H9 (cell line): Measurements from ENCODE around the gene MANSC4. TPM values are rescaled to one million over a fixed set of nuclear protein-coding genes. Genes with fewer than 3 reads are reported as not detected.

Source experiments
- DNase-seq: peaks from one replicate; pipeline ENCODE4 v3.0.0-alpha.2; 2017
- H2AFZ ChIP-seq: one replicate; pipeline ENCODE4 v1.6.1; 2013; ENCODE audit warnings: mild to moderate bottlenecking, low read length, control low read depth, moderate library complexity
- H2AK5ac ChIP-seq: 2 replicates; pipeline ENCODE4 v1.6.1; 2013; ENCODE audit warnings: low read length, control low read depth, mixed read lengths; ENCODE audit not compliant: insufficient read length
- H2BK120ac ChIP-seq: one replicate; pipeline ENCODE4 v1.6.1; 2013; ENCODE audit warnings: low read depth, mild to moderate bottlenecking, low read length, control low read depth, inconsistent platforms; ENCODE audit not compliant: poor library complexity, severe bottlenecking
- H2BK12ac ChIP-seq: 2 replicates; pipeline ENCODE4 v1.6.1; 2013; ENCODE audit warnings: low read length, control low read depth, mixed read lengths, low read depth; ENCODE audit not compliant: insufficient read length
- H2BK15ac ChIP-seq: 2 replicates; pipeline ENCODE4 v1.6.1; 2013; ENCODE audit warnings: low read depth, low read length, control low read depth
- H2BK20ac ChIP-seq: one replicate; pipeline ENCODE4 v1.6.1; 2013; ENCODE audit warnings: low read depth, mild to moderate bottlenecking, low read length, control low read depth, inconsistent platforms; ENCODE audit not compliant: poor library complexity, severe bottlenecking
- H2BK5ac ChIP-seq: 2 replicates; pipeline ENCODE4 v1.6.1; 2013; ENCODE audit warnings: low read length, control low read depth, mixed read lengths; ENCODE audit not compliant: insufficient read length
- H3K14ac ChIP-seq: 2 replicates; pipeline ENCODE4 v1.6.1; 2013; ENCODE audit warnings: low read length, control low read depth; ENCODE audit not compliant: insufficient read depth
- H3K18ac ChIP-seq: 2 replicates; pipeline ENCODE4 v1.6.1; 2013; ENCODE audit warnings: low read depth, mild to moderate bottlenecking, mixed read lengths, low read length, control low read depth; ENCODE audit not compliant: insufficient read length
- H3K23ac ChIP-seq: 2 replicates; pipeline ENCODE4 v1.6.1; 2013; ENCODE audit warnings: low read length, control low read depth, mixed read lengths, low read depth; ENCODE audit not compliant: insufficient read length
- H3K23me2 ChIP-seq: 2 replicates; pipeline ENCODE4 v1.6.1; 2013; ENCODE audit warnings: low read depth, mild to moderate bottlenecking, mixed read lengths, low read length, control low read depth; ENCODE audit not compliant: insufficient read length, poor library complexity, severe bottlenecking
- H3K27ac ChIP-seq: 2 replicates; pipeline ENCODE4 v1.5.1; 2013; ENCODE audit warnings: low read length, control low read depth, mixed read lengths, low read depth; ENCODE audit not compliant: insufficient read length
- H3K27me3 ChIP-seq: 2 replicates; pipeline ENCODE4 v1.6.1; 2013; ENCODE audit warnings: low read length, control low read depth, inconsistent platforms; ENCODE audit not compliant: insufficient read depth
- H3K4ac ChIP-seq: 2 replicates; pipeline ENCODE4 v1.6.1; 2013; ENCODE audit warnings: low read depth, mild to moderate bottlenecking, control low read depth, inconsistent platforms, low read length, moderate library complexity
- H3K4me1 ChIP-seq: 2 replicates; pipeline ENCODE4 v1.6.1; 2013; ENCODE audit warnings: low read length, control low read depth, inconsistent platforms; ENCODE audit not compliant: insufficient read depth
- H3K4me2 ChIP-seq: 2 replicates; pipeline ENCODE4 v1.6.1; 2013; ENCODE audit warnings: low read length, control low read depth, mixed read lengths; ENCODE audit not compliant: insufficient read length, insufficient read depth
- H3K56ac ChIP-seq: 2 replicates; pipeline ENCODE4 v1.6.1; 2013; ENCODE audit warnings: low read depth, mild to moderate bottlenecking, mixed read lengths, low read length, control low read depth; ENCODE audit not compliant: insufficient read length
- H3K79me1 ChIP-seq: 2 replicates; pipeline ENCODE4 v1.6.1; 2013; ENCODE audit warnings: low read depth, mild to moderate bottlenecking, moderate library complexity, low read length, control low read depth, inconsistent platforms; ENCODE audit not compliant: insufficient read depth, poor library complexity, severe bottlenecking
- H3K79me2 ChIP-seq: 2 replicates; pipeline ENCODE4 v1.6.1; 2013; ENCODE audit warnings: low read length, control low read depth, inconsistent platforms; ENCODE audit not compliant: insufficient read depth
- H3K9ac ChIP-seq: 2 replicates; pipeline ENCODE4 v1.6.1; 2013; ENCODE audit warnings: low read length, control low read depth, mixed read lengths; ENCODE audit not compliant: insufficient read length; ENCODE audit errors: extremely low read depth
- H3K9me3 ChIP-seq: one replicate; pipeline ENCODE4 v1.6.1; 2013; ENCODE audit warnings: low read depth, low read length, inconsistent platforms; ENCODE audit not compliant: control insufficient read depth
- H3T11ph ChIP-seq: one replicate; pipeline ENCODE4 v1.6.1; 2013; ENCODE audit warnings: mild to moderate bottlenecking, low read length, control low read depth, inconsistent platforms
- H4K20me1 ChIP-seq: one replicate; pipeline ENCODE4 v1.6.1; 2013; ENCODE audit not compliant: control insufficient read depth, insufficient read length, insufficient read depth
- H4K5ac ChIP-seq: 2 replicates; pipeline ENCODE4 v1.6.1; 2013; ENCODE audit warnings: low read depth, mild to moderate bottlenecking, mixed read lengths, low read length, control low read depth; ENCODE audit not compliant: insufficient read length
- H4K8ac ChIP-seq: replicated peaks from 2 replicates; pipeline ENCODE4 v1.6.1; 2013; ENCODE audit warnings: low read length, control low read depth, mixed read lengths, low read depth; ENCODE audit not compliant: insufficient read length
- H4K91ac ChIP-seq: 2 replicates; pipeline ENCODE4 v1.6.1; 2013; ENCODE audit warnings: low read depth, mild to moderate bottlenecking, moderate library complexity, mixed read lengths, low read length, control low read depth; ENCODE audit not compliant: insufficient read length
- H3K27ac Mint-ChIP-seq, 3 experiments: 2 replicates in 2 of 3; 3 replicates in 1 of 3; pipeline ENCODE4 v1.8.0; 2020 to 2021; ENCODE audit warnings: mixed read lengths in 3 of 3, mild to moderate bottlenecking in 1 of 3, moderate library complexity in 1 of 3
- H3K27me3 Mint-ChIP-seq: 2 replicates; pipeline ENCODE4 v1.8.0; 2021; ENCODE audit warnings: low read depth, mild to moderate bottlenecking, moderate library complexity, mixed read lengths
- H3K36me3 Mint-ChIP-seq, 3 experiments: 2 replicates in 2 of 3; 3 replicates in 1 of 3; pipeline ENCODE4 v1.8.0; 2020 to 2021; ENCODE audit warnings: low read depth in 3 of 3, mixed read lengths in 3 of 3; ENCODE audit not compliant: insufficient read depth in 1 of 3
- H3K4me1 Mint-ChIP-seq, 2 experiments: 2 replicates each; pipeline ENCODE4 v1.8.0; 2020; ENCODE audit warnings: mixed read lengths in 2 of 2
- H3K4me3 Mint-ChIP-seq, 2 experiments: 2 replicates in 1 of 2; 3 replicates in 1 of 2; pipeline ENCODE4 v1.8.0; 2020 to 2021; ENCODE audit warnings: mild to moderate bottlenecking in 2 of 2, mixed read lengths in 2 of 2, moderate library complexity in 1 of 2
- H3K9me3 Mint-ChIP-seq, 2 experiments: 2 replicates in 1 of 2; 3 replicates in 1 of 2; pipeline ENCODE4 v1.8.0; 2020; ENCODE audit warnings: mild to moderate bottlenecking in 2 of 2, mixed read lengths in 2 of 2, moderate library complexity in 1 of 2
- CTCF ChIP-seq: fragments of 200-600 bp; sonication (generic); conservative IDR thresholded peaks from 3 replicates; pipeline ENCODE4 v1.8.0; 2021; ENCODE audit warnings: antibody characterized with exemption, mild to moderate bottlenecking
- WGBS: extraction: QIAGEN DNeasy Blood & Tissue Kit; methylation state at CpG from one replicate; pipeline ENCODE4 v1.1.7; 2013; ENCODE audit warnings: missing lambda C conversion rate, low lambda C conversion rate, mixed read lengths; ENCODE audit not compliant: insufficient read length; ENCODE audit errors: extremely low coverage; 5-methylcytosine and 5-hydroxymethylcytosine counted together
- total RNA-seq: library from RNA; stranded (reverse); gene quantifications from 2 replicates; pipeline ENCODE4 v1.2.1, GENCODE V29; 2021

The MANSC4 gene
- total RNA-seq, 1 experiment from 2014 or later, result not detected

DNA sequence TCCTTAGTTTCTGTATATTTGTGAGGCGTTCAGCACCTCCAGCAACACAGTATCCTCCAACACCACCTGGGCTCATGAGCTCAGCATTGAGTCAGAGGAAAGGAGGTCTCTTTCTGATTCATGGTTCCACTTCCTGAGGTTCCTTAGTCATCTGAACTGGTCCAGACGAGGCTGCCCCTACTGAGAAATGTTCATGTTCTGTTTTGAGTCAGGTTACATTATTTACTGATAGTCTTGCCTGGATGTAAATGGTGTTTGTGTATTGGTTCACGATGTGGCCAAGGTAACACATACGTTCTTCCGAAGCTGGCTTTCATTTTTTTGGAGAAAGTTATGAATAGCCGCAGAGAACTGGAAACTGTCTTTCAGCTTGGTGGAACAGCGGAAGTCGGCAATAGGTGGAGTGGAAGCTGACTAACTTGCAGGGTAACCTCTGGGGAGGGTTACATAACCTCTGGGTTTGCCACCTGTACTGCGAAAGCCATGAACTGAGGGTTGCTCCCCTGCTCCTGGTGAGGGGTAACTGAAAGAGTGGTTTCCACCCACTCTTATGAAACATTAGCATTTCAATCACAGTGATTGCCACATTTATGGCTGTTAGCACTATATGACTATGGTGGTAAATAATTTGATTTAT, 42.2 kb upstream of the MANSC4 start:
- no peak overlapping the region for H3K14ac ChIP-seq
- H3K23ac ChIP-seq, result no peak overlapping the region
- H3K4me2 ChIP-seq, result no peak overlapping the region
- no peak overlapping the region for H3K27ac ChIP-seq
- no peak overlapping the region for H2AFZ ChIP-seq
- no peak overlapping the region for H4K8ac ChIP-seq
- no peak overlapping the region for H3K4ac ChIP-seq
- Mint-ChIP-seq H3K27me3 (no peaks in the 10 kb centered on the region), H3K36me3 (peaks cover 0 to 11% (median 0%) of the 10 kb centered on the region in 3 experiments; a peak in 1 of 7 replicates), H3K4me1 (0 out of 4 replicates have a peak, but pooled peaks cover 0 to 6% of the 10 kb centered on the region in 2 experiments), H3K27ac (no peak overlapping the region), H3K9me3 (peaks cover 0 to 4% of the 10 kb centered on the region in 2 experiments; a peak in 3 of 5 replicates), H3K4me3 (no peak overlapping the region)
- H3K56ac ChIP-seq, result no peak overlapping the region
- no peaks in the 10 kb centered on the region for H3K23me2 ChIP-seq
- no peak overlapping the region for H2BK12ac ChIP-seq
- no peak for DNase-seq
- H3K27me3 ChIP-seq, result no peaks in the 10 kb centered on the region
- H3K9ac ChIP-seq, result no peak overlapping the region
- no peak overlapping the region for H3T11ph ChIP-seq
- H2AK5ac ChIP-seq, result no peak overlapping the region
- no peak overlapping the region for H2BK120ac ChIP-seq
- no peaks in the 10 kb centered on the region for H3K79me2 ChIP-seq
- H2BK15ac ChIP-seq, result no peak overlapping the region
- no peaks in the 10 kb centered on the region for H3K9me3 ChIP-seq
- no peaks in the 10 kb centered on the region for H3K4me1 ChIP-seq
- H4K20me1 ChIP-seq, result no peaks in the 10 kb centered on the region
- H3K18ac ChIP-seq, result no peak overlapping the region
- no peak overlapping the region for H4K91ac ChIP-seq
- no peak overlapping the region for H4K5ac ChIP-seq
- H2BK20ac ChIP-seq, result no peak overlapping the region
- H2BK5ac ChIP-seq, result no peak overlapping the region
- WGBS, result no CpG with 5 or more reads among the region's 9 CpGs
- TF ChIP-seq CTCF, result no peak
- H3K79me1 ChIP-seq, result no peaks in the 10 kb centered on the region
